B cell (primary cell): ENCODE data around the gene F8. TPM values are rescaled to one million over a fixed set of nuclear protein-coding genes. Genes with fewer than 3 reads are reported as not detected.

Source experiments
- ATAC-seq: fragments of 200-7000 bp; cut with Tn5 transposase; one replicate; pipeline ENCODE4 v1.10.0; 2021; ENCODE audit warnings: low read depth, mild to moderate bottlenecking, moderate number of reproducible peaks, moderate library complexity
- CTCF ChIA-PET: fragments of 350-600 bp; sonication (Branson Sonifier 250); formaldehyde crosslinking; loops from one replicate; lab custom pipeline; 2021; ENCODE audit warnings: antibody characterized with exemption, inconsistent platforms; lab: Charles Lee
- POLR2A ChIA-PET: fragments of 350-600 bp; sonication (Branson Sonifier 250); formaldehyde crosslinking; loops from one replicate; lab custom pipeline; 2021; ENCODE audit warnings: antibody characterized with exemption; lab: Charles Lee
- DNase-seq: peaks from one replicate; pipeline ENCODE4 v3.0.0; 2013
- H2AFZ ChIP-seq: 2 replicates; pipeline ENCODE4 v1.6.1; 2012; ENCODE audit warnings: mild to moderate bottlenecking, low read depth, low read length; ENCODE audit not compliant: insufficient read depth, poor library complexity, severe bottlenecking
- H3K27ac ChIP-seq, 2 donors: 1 replicate in 1 of 2; 2 replicates in 1 of 2; pipeline ENCODE4 v1.5.1; 2012 to 2013; ENCODE audit warnings: low read length in 2 of 2, mild to moderate bottlenecking in 2 of 2, moderate library complexity in 1 of 2
- H3K27me3 ChIP-seq, 4 experiments: fragments of 200-600 bp in 1 of 4; sonication (generic) in 1 of 4; replicated peaks in 1 of 4; 1 replicate in 2 of 4; 2 replicates in 2 of 4; pipeline versions ENCODE4 v1.6.1 to v1.7.0; 2013 to 2016; ENCODE audit warnings: low read length in 3 of 4, mild to moderate bottlenecking in 2 of 4, mixed read lengths in 1 of 4, moderate library complexity in 1 of 4; ENCODE audit not compliant: insufficient read depth in 4 of 4, control insufficient read depth in 3 of 4; ENCODE audit errors: control extremely low read depth in 1 of 4
- H3K36me3 ChIP-seq, 2 experiments: replicated peaks in 1 of 2; 1 replicate in 1 of 2; 2 replicates in 1 of 2; pipeline versions ENCODE4 v1.6.1 to v1.7.1; 2013; ENCODE audit warnings: low read length in 1 of 2; ENCODE audit not compliant: insufficient read depth in 2 of 2, control insufficient read depth in 1 of 2; ENCODE audit errors: control extremely low read depth in 1 of 2, extremely low read depth in 1 of 2
- H3K4me1 ChIP-seq, 2 donors: fragments of 200-600 bp in 1 of 2; sonication (generic) in 1 of 2; 1 replicate in 1 of 2; 2 replicates in 1 of 2; pipeline versions ENCODE4 v1.5.1 to v1.6.1; 2013 to 2017; ENCODE audit warnings: low read length in 2 of 2; ENCODE audit not compliant: control insufficient read depth in 2 of 2, insufficient read depth in 2 of 2
- H3K4me2 ChIP-seq: replicated peaks from 2 replicates; pipeline ENCODE3; 2012; ENCODE audit warnings: mild to moderate bottlenecking, low read depth, low read length; ENCODE audit not compliant: poor library complexity, severe bottlenecking
- H3K4me3 ChIP-seq, 5 experiments: fragments of 200-600 bp in 1 of 5; sonication (generic) in 1 of 5; 1 replicate in 3 of 5; 2 replicates in 2 of 5; pipeline versions ENCODE4 v1.5.1 to v1.7.0; 2011 to 2016; ENCODE audit warnings: low read length in 4 of 5, mild to moderate bottlenecking in 4 of 5, low read depth in 2 of 5, control low read depth in 1 of 5, moderate library complexity in 1 of 5; ENCODE audit not compliant: insufficient read depth in 1 of 5; ENCODE audit errors: control extremely low read depth in 1 of 5, extremely low read depth in 1 of 5
- H3K79me2 ChIP-seq: fragments of 200-600 bp; sonication (generic); one replicate; pipeline ENCODE4 v1.6.0; 2016; ENCODE audit warnings: low read length; ENCODE audit not compliant: control insufficient read depth, insufficient read depth
- H3K9ac ChIP-seq: fragments of 200-600 bp; sonication (generic); 2 replicates; pipeline ENCODE4 v1.6.1; 2017; ENCODE audit warnings: mild to moderate bottlenecking, low read length, moderate library complexity
- H3K9me3 ChIP-seq, 3 donors: one replicate each; pipeline versions ENCODE4 v1.6.1 to v1.7.1; 2013; ENCODE audit warnings: low read length in 2 of 3; ENCODE audit not compliant: control insufficient read depth in 2 of 3, insufficient read depth in 1 of 3; ENCODE audit errors: control extremely low read depth in 1 of 3
- H4K20me1 ChIP-seq: 2 replicates; pipeline ENCODE4 v1.6.0; 2012; ENCODE audit warnings: mild to moderate bottlenecking, low read length; ENCODE audit not compliant: insufficient read depth, control insufficient read depth, poor library complexity, severe bottlenecking
- H3K27ac Mint-ChIP-seq: one replicate; pipeline ENCODE4 v1.8.0; 2021; ENCODE audit warnings: mixed read lengths
- H3K27me3 Mint-ChIP-seq: one replicate; pipeline ENCODE4 v1.8.0; 2021; ENCODE audit warnings: mixed read lengths
- H3K4me1 Mint-ChIP-seq: one replicate; pipeline ENCODE4 v1.8.0; 2021; ENCODE audit warnings: mixed read lengths
- H3K4me3 Mint-ChIP-seq: one replicate; pipeline ENCODE4 v1.8.0; 2021; ENCODE audit warnings: mixed read lengths
- H3K9me3 Mint-ChIP-seq: one replicate; pipeline ENCODE4 v1.8.0; 2022; ENCODE audit warnings: mixed read lengths; ENCODE audit not compliant: insufficient read depth
- CTCF ChIP-seq: fragments of 200-600 bp; IDR thresholded peaks from one replicate; pipeline ENCODE4 v1.8.0; 2022; ENCODE audit warnings: antibody characterized with exemption, mild to moderate bottlenecking
- EZH2 ChIP-seq: IDR thresholded peaks from 2 replicates; pipeline ENCODE4 v1.6.1; 2012; ENCODE audit warnings: borderline replicate concordance, low read depth, mild to moderate bottlenecking, moderate library complexity, low read length; ENCODE audit not compliant: insufficient read depth, poor library complexity, severe bottlenecking
- WGBS: methylation state at CpG from one replicate; pipeline ENCODE4 v1.1.5; 2013; ENCODE audit warnings: missing lambda C conversion rate; ENCODE audit not compliant: insufficient coverage; 5-methylcytosine and 5-hydroxymethylcytosine counted together
- intact Hi-C: fragments of 100-400 bp; cut with micrococcal nuclease; formaldehyde crosslinking; loops from one replicate; pipeline ENCODE4 v1.10.0; 2022
- polyA minus RNA-seq: library from RNA; depleted of rRNA, polyadenylated mRNA; stranded (reverse); fragments of >200 nt; gene quantifications from 2 replicates; pipeline ENCODE4 v1.2.3, GENCODE V29; 2012
- polyA plus RNA-seq: library from polyadenylated mRNA; depleted of rRNA; stranded (reverse); fragments of >200 nt; gene quantifications from 2 replicates; pipeline ENCODE4 v1.2.3, GENCODE V29; 2012
- total RNA-seq, 2 donors: library from RNA; stranded (reverse); fragments of 120-200 nt in 1 of 2; gene quantifications; 1 replicate in 1 of 2; 2 replicates in 1 of 2; pipeline versions ENCODE4 v1.2.3 to v1.2.4, GENCODE V29; 2013 to 2022

The F8 gene
- 1.4 and 2.9 TPM in 2 replicates for total RNA-seq
- 1.8 TPM for total RNA-seq (2013)
- polyA plus RNA-seq: 0.69 and 0.86 TPM in 2 replicates
- 1.1 and 1.3 TPM in 2 replicates for polyA minus RNA-seq

GRCh38 chrX:155022585-155022984 lies at the start of gene F8:
TSS of gene F8 (minus strand) at chrX:155022723. CDS start at chrX:155022552, 171 bp downstream.
- H2AFZ ChIP-seq: no peak within 1 kb of the TSS
- POLR2A ChIA-PET: no interaction called here
- no peaks in the 10 kb centered on the region for H3K27me3 Mint-ChIP-seq

More at GRCh38 chrX:155022585-155022984, at the start of gene F8:
- Histone ChIP-seq H4K20me1 (no peaks in the 10 kb centered on the region), H3K27me3 (no peaks in the 10 kb centered on the region), H3K36me3 (no peaks in the 10 kb centered on the region), H3K4me2 (no peak within 1 kb of the TSS), H3K4me1 (peaks cover 0 to under 1% of the 10 kb centered on the region in 2 donors), H3K4me3 (no peak within 1 kb of the TSS), H3K79me2 (peaks cover 5% of the 10 kb centered on the region), H3K9ac (no peak within 1 kb of the TSS), H3K27ac (no peak within 1 kb of the TSS), H3K9me3 (no peaks in the 10 kb centered on the region)
- intact Hi-C loops: loop anchor here (10.0 kb wide), 1 partner anchor 218 kb away; the partner anchor contains the start of gene MPP1
- TF ChIP-seq EZH2: no peak
- TF ChIP-seq CTCF: no peak
- Mint-ChIP-seq H3K27ac (no peak within 1 kb of the TSS), H3K9me3 (no peaks in the 10 kb centered on the region), H3K4me3 (no peak within 1 kb of the TSS), H3K4me1 (peaks cover 3% of the 10 kb centered on the region)
- DNase-seq: no peak
- WGBS: no CpG with 5 or more reads among the region's 1 CpG
- ATAC-seq: no peak
- CTCF ChIA-PET: interaction anchor here (1.6 kb wide), 1 partner anchor 35 kb away, joined by 3 read pairs; no protein-coding TSS in a partner anchor
